IPS-NIHi7 (cell line): ENCODE results near the gene COL23A1.

Experiments
- DNase-seq: peaks from one replicate; pipeline ENCODE4 v3.0.0; 2012; ENCODE audit warnings: mixed read lengths; ENCODE audit errors: extremely low spot score

COL23A1 gene

GRCh38 chr5:178590141-178590923 lies at the start of gene COL23A1:
TSS of gene COL23A1 (minus strand) at chr5:178590393.
- DNase-seq = peak; percentile 79

DNA sequence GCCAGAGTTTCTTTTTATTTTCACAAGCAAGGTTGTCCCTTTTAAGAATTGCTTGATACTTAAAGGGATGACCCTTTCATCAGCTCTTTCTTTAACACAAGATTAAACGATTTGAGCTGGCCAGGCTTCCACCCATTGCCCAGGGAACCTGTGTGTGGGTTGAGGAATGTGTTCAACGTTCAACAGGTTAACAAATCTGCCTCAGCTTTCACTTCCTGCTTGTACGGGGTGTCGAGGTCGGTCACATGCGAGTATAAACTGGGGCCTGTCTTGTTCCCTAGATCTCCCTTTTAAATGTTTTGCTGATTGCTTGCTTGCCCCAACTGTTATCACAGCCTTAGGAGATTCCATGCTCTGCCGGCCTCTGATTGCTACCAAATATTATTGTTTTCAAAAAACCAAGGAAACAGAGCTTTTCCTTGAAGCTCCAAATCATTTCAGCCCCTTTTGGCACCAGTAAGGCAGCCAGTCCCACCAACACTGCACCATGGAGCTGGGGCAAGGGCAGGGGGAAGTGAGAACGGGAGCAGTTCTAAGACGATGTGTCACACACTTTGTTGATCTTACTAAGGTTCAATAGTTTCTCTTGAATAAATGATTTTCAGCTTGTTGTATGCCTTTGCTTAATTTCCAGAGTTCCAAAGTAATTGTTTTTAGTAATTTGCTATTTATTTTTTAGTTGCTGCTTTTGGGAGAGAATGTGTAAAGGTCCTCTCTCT lies 47.3 kb upstream of the COL23A1 start:
- no peak for DNase-seq

GRCh38 chr5:178632285-178632684 lies 42.1 kb upstream of the COL23A1 start:
- no peak for DNase-seq

DNA sequence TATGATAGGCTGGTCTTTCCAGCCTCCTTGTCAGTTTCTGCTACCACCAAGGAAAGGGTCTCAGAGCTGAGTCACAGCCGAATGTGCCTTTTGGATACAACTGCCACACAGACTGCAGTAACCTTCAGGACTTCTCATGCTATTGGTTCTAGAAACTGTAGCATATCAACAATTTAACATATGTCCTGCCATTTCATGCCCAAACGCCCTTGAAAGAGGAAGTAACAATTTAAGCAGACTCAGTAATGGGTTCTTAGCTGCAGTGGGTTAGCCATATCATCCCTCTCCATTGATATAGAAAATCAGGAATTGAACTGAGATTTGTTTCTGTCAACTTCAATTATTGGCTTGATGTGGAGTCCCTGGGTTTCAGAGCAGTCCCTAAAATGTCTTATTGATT lies 40.8 kb upstream of the COL23A1 start:
- no peak for DNase-seq

DNA sequence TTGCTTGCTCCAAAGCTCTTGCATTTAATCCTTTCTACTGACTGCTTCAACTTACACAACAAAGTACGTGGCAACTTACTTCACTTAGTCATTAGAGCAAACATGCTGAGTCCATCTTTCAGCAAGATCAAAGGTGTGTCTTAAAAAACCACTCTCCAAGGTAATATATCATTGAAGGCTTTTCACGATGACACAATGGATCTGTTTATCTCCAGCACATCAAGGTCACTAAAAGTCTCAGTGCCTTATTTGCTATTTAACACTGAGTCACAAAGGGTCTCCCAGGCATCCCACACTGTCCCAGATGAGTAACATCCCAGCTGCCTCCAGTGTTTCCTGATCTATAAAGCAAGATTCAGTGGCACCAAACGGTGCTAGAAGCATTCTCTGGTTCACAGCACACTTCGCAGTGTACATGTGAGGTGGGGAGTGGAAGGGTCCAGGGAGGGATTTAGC lies 40.3 kb upstream of the COL23A1 start:
- no peak for DNase-seq

DNA sequence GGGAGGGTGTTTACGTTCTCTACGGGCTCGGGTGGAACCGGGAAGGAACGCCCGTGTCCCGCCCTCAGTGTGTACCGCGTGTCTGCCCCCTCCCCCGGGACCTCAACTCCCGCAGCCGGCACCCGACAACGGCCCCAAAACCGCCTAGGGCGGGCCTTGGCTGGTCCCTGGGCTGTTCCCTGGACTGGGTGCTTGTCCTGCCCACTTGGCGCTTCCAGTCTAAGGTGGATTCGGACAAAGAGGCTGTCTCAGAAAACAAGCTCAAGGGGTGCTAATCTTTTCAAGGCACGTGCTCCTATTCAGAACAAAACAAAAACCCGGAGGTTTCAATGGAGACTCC lies 37.0 kb upstream of the COL23A1 start:
- DNase-seq = no peak

DNA sequence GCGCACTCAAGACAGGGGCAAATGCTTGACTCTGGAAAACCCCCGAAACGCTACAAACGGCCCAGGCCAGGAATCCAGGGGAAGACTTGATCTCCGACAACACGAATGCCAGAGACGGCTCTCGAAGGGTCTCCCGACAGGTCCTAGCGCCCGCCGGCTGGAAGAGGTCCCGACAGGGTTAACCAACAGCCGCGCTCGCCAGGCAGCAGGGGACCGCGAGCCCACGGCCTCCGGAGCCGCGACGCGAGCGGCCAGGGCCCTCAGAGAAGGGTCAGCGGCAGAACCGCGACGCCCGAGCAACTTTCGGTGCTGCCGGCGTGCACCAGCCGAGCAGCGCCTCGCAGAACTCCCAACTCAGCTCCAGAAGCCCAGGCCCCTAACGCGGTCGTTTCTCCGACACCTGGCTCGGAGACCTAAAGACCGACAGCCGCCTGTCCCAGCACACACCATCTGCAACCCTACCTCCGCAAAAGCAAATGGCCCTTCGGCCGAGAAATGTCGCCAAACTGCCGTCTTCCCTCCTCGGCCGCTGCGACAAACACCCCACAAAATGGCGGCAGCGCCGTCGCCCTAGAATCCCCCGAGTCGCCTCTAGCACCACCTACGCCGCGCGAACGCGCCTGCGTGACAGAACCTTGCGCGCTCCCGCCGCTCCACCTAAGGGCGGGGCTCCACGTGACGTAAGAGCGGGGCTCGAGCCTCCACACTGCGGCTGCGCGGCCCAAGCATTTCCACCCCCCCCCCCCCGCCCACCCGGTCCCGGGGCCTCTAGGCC lies 36.5 kb upstream of the COL23A1 start, which contains the start of gene CLK4:
TSS of gene CLK4 (minus strand) at position 567 of the 775 bp plus-strand sequence. CDS start 3,634 bp downstream, outside the sequence.
- DNase-seq = peak; percentile 93

DNA sequence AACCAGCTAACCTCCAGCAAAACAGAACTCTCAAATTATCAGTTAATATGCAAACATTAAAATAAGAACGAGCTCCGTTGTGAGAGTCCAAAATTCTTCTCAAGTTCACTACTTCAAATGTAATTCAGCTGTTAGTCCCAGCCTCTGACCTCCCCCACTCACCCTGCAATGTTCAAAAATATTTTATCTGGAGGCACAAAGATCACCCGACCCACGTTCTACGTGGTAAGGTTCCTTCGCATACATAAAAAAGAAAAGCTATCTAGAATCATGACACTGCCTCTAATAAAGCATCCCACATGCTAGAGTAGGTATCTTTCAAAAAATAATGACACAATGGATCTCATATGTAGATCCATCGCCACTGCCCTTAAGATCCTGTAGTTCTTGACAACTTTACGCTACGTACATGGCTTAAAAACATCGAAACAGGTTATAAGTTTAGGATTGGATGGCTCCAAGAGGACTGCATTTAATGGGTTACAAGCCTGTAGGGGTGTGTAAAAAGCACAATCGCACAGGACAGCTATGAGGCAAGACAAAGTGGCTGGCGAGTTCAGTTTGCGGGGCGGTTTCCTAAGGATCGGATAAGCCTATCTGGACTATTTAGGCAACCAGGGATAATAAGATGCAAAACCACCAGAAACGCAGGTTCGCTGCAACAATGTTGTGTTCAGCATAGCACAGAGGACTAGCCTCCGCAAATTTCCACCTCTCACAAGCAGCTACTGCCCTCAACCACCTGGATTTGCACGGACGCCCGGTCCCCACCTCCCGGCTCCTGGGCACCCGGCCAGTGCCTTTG lies 35.7 kb upstream of the COL23A1 start:
- DNase-seq = no peak

DNA sequence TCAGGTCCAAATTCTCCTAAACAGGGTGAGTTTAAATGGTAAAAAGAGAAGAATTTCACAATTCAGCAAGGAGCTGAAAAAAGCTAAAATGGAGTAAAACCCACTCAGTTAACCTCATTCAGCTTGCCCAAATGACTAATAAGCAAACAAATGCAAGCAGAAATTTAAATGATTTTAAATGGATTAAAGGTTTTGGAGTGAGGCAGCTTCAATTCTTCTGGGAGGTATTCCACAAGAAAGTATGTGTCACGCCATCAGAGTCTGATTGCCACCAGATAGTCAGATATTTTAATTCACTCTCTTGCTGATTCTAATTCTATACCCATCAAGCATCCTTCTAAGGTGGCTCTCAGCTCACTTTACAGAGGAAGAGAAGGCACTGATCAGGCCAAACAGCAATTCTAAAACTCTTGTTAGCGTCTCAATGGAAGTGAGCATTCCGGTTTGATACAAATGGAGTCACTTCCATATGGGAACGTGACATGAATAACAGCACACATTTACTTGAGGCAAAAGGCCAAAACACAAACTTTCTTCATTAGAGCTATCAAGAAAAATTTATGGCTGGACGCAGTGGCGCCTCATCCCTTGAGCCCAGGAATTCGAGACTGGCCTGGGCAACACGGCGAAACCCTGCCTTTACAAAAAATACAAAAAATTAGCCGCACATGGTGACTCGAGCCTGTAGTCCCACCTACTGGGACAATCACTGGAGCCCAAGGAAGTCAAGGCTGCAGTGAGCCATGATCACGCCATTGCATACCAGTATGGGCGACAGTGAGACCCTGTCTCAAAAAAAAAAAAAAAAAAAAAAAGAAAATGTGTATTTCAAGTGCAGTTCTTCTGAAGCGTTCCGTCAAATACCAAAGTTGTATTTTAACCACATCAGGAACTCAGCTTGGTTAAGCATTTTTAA lies 34.7 kb upstream of the COL23A1 start:
- DNase-seq = no peak

DNA sequence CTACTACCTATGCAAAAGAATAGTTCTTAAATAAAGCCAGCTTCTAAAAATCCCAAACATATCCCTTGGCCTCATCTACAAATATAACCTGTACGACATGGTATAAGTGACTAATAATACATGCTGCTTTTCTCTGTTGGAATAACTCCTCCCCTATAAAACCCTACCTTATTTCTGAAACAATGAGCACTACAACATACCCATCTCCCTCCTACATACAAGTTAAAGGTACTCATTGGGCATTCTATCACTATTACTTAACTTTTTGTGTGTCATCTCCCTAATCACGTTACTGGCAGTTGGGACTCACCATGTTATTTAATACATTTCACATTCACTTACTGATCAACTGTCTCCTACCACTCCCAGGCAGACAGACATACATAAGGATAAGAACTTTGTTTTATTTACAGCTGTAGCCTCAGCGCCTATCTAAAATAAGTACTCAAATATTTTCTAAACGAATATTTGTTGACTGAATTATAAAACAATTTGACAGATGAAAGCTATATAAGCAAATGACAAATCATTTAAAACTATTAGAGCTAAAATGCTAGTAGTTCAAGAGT lies 32.6 kb upstream of the COL23A1 start:
- DNase-seq = no peak

GRCh38 chr5:178619390-178619789 lies 29.2 kb upstream of the COL23A1 start:
- no peak for DNase-seq

DNA sequence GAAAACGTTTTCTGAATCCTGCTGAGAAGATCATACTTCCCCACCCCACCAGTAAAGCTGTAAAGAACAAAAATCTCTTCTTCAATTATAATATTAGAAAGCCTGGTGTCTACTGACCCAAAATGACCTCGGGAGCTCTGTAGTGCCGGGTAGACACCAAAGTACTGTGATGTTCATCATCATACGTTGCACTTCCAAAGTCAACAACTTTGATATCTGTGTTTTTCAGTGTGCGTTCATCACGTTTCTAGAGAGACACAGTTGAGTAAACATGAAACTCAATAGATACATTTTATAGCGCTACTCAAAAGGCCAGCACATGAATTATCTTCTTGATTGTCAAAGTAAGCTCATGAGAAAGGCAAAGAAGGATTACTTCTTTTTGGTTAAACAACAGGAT lies 22.1 kb upstream of the COL23A1 start:
- DNase-seq = no peak

DNA sequence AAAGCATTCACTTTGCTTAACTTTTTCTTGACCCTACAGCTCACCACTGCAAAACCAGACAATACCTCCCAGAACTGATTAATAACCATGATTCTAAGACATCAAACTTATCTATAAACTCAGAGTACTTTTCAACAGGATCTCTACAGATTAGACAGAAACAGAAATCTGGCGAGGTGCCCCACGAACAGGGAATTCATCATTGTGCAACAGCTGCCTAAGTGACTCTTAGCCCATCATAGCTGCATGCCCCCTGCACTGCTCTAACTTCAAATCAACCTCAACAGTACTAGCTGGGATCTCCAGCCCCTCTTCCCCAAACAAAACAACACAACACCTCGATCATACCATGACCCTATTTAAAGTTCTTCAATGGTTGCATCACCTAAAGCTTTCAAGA lies 16.1 kb upstream of the COL23A1 start:
- no peak for DNase-seq

DNA sequence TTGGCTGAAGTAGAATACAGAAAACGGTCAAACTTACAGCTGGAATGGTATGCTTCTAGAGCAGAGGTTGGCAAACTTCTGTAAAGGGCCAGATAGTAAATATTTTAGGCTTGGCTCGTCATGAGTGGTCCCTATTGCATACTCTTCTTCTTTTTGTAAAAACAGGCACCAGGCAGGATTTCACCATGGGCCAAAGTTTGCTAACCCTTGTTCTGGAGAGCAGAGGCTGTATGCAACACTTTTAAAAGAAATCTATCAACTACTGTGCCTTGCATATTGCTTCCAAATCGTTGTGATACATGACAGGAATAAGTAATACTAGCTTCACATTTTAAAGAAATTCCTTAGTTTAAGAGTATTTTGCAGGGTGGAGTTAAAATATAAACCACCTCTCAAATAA lies 15.6 kb upstream of the COL23A1 start:
- DNase-seq = no peak

- no peak for DNase-seq
Measured at GRCh38 chr5:178602752-178603151, 12.6 kb upstream of the COL23A1 start.

DNA sequence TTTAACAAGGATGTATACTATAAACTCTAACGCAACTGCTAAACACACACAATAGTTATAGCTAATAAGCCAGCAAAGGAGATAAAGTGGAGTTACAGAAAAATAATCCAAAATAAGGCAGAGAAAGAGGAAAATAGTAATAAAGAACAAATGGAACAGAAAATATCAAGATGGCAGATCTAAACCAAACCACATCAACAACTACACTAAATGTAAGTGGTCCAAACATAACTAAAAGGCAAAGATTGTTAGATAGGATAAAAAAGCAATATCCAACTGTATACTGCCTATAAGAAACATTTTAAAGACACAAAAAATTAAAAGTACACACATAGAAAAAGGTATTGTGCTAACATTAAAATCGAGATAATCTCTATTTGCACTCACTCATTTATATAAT lies 5.6 kb upstream of the COL23A1 start:
- no peak for DNase-seq

- no peak for DNase-seq
Measured at GRCh38 chr5:178595150-178595549, 5.0 kb upstream of the COL23A1 start.

- DNase-seq = no peak
Measured at GRCh38 chr5:178590924-178591423, 781 bp upstream of the COL23A1 start.

DNA sequence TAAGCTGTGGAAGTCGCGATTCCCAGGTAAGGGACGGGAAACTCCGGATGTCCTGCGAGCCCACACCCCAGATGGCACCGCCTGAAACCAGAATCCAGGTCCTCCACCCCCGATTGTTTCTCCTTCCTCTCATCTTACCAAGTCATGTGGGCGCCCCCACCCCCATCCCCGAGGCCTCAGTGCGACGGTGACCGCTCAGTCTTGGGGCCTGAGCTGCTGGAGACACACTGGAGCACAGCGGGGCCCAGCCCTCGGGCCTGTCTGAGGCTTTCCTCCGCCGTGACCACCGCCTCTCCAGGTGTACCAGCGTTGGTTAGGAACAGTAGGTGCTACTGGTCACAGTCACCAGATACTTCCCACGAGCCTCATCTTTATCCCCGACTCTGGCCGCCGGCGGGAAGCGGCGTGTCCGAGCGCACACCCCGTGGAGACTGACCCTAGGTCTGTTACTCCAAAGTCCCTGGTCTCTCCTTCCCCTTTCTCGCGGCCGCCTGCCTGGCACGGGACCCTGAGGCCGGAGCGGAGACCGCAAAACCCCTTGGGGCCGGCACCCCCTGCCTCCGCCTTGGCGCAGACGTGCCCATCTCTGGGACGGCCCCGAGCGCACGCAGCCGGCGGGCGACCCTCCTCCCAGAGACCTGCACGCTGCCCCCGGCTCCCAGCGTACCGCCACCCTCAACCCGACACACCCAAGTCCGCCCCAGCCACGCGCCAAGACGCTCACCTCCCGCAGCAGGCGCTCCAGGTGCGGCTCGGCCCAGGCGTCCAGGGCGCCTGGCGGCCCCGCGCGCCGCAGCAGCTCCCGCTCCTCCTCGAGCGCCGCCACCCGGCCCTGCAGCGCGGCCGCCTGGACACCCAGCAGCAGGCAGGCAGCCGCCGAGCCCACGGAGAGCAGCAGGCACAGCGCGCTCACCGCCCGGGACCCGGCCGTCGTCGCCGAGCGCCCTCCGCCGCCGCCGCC lies 733 bp downstream of the COL23A1 start:
- peak; percentile 62 for DNase-seq
